Panc1 (cell line): ENCODE results near the gene TUBGCP3.

Source experiments
- TF ChIP-seq, protein P1 (sequence below): fragments of 450-650 bp; IDR thresholded peaks from 2 replicates; pipeline ENCODE4 v1.5.1; 2017; ENCODE audit warnings: mild to moderate bottlenecking
- TF ChIP-seq, protein P2 (sequence below), 2 experiments: IDR thresholded peaks; 2 replicates each; pipeline ENCODE4 v1.6.1; 2011 to 2012; ENCODE audit warnings: low read depth in 2 of 2, control low read depth in 1 of 2, low read length in 1 of 2, mild to moderate bottlenecking in 1 of 2, moderate library complexity in 1 of 2; ENCODE audit not compliant: insufficient read depth in 1 of 2

DNA sequence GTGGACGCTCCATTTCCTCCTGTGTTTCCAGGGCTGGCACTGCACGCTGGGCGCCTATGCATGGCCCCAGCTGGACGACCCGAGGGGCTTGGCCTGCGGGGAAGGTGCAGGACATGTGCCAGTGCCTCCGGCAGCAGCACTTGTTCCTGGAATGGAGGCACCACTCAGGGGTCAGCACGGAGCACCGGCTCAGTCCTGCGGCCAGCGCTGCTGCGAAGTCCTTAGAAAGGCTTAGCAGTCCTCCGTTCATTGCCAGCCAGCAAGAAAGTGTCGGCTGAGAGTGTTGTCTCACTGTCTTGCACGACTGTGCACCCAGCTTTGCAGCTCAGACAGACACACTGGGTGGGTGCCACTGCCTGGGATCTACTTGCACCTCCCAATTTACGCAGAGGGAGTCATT lies 36.1 kb upstream of the TUBGCP3 start:
- TF ChIP-seq, protein P1, sequence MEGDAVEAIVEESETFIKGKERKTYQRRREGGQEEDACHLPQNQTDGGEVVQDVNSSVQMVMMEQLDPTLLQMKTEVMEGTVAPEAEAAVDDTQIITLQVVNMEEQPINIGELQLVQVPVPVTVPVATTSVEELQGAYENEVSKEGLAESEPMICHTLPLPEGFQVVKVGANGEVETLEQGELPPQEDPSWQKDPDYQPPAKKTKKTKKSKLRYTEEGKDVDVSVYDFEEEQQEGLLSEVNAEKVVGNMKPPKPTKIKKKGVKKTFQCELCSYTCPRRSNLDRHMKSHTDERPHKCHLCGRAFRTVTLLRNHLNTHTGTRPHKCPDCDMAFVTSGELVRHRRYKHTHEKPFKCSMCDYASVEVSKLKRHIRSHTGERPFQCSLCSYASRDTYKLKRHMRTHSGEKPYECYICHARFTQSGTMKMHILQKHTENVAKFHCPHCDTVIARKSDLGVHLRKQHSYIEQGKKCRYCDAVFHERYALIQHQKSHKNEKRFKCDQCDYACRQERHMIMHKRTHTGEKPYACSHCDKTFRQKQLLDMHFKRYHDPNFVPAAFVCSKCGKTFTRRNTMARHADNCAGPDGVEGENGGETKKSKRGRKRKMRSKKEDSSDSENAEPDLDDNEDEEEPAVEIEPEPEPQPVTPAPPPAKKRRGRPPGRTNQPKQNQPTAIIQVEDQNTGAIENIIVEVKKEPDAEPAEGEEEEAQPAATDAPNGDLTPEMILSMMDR: no peak
- TF ChIP-seq, protein P2, sequence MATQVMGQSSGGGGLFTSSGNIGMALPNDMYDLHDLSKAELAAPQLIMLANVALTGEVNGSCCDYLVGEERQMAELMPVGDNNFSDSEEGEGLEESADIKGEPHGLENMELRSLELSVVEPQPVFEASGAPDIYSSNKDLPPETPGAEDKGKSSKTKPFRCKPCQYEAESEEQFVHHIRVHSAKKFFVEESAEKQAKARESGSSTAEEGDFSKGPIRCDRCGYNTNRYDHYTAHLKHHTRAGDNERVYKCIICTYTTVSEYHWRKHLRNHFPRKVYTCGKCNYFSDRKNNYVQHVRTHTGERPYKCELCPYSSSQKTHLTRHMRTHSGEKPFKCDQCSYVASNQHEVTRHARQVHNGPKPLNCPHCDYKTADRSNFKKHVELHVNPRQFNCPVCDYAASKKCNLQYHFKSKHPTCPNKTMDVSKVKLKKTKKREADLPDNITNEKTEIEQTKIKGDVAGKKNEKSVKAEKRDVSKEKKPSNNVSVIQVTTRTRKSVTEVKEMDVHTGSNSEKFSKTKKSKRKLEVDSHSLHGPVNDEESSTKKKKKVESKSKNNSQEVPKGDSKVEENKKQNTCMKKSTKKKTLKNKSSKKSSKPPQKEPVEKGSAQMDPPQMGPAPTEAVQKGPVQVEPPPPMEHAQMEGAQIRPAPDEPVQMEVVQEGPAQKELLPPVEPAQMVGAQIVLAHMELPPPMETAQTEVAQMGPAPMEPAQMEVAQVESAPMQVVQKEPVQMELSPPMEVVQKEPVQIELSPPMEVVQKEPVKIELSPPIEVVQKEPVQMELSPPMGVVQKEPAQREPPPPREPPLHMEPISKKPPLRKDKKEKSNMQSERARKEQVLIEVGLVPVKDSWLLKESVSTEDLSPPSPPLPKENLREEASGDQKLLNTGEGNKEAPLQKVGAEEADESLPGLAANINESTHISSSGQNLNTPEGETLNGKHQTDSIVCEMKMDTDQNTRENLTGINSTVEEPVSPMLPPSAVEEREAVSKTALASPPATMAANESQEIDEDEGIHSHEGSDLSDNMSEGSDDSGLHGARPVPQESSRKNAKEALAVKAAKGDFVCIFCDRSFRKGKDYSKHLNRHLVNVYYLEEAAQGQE (IDR thresholded peaks at IDR 0.05; ENCODE audit: insufficient read depth in 1 of 2, low read depth in 2 of 2, low read length in 1 of 2): no peak
